Activated CD8-positive, alpha-beta memory T cell treated with anti-CD3 and anti-CD28 coated beads for 24 hours (primary cell): ENCODE measurements around the gene NT5C3A.
"Not testable (repeated sequence)": the region's sequence is repeated elsewhere in the genome, so short reads cannot be mapped to it uniquely, and the experiment has no call there.

Experiments used
- DNase-seq: peaks from one replicate; pipeline ENCODE4 v3.0.0-alpha.2; 2020

The NT5C3A gene

DNA sequence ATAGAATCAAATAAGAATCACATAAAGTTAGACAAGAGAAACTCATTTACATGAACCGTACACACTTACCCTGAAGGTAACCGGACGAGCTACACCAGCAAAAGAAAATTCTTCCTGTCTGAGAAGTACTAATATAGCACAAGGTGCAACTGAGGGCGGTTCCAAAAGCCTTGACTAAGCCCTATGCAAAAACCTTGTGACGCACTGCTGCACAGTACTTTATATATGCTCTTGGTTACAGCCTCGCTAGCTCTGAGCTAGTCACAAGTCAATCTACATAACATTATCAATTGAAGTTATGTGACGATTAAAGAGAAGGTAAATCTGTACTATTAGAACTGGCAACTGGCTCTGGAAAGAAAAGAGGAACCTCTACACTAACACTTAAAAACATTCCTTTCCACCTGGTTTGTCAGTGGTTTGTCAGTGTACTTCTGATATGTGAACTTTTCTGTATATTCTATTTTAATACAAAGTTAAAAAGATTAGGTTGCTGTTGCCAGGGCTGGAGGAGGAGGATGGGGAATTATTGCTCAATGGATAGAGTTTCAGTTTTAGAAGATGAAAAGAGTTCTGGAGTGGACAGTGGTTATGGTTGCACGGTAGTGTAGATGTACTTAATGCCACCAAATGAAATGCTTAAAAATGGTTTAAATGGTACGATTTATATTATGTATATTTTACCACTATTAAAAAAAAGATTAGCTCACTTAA, 21.6 kb downstream of the NT5C3A start:
- DNase-seq: no peak

DNA sequence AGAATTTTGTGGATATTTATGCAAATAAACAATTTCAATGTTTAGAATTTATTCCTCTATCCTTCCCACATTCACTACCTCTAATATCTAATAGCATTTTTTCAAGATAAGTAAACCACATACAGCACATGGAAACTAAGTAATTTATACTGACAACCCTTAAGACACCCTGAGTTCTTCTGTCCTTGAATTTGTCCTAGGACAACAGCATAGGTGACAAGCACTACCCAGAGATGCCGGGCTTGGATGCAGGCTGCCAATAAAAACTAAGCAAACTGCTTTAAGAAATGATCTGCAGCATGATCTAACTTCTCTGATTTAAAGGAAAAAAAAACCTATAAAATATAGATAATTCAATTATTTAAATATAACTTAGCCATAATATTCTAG, 22.7 kb downstream of the NT5C3A start:
- no peak for DNase-seq

DNA sequence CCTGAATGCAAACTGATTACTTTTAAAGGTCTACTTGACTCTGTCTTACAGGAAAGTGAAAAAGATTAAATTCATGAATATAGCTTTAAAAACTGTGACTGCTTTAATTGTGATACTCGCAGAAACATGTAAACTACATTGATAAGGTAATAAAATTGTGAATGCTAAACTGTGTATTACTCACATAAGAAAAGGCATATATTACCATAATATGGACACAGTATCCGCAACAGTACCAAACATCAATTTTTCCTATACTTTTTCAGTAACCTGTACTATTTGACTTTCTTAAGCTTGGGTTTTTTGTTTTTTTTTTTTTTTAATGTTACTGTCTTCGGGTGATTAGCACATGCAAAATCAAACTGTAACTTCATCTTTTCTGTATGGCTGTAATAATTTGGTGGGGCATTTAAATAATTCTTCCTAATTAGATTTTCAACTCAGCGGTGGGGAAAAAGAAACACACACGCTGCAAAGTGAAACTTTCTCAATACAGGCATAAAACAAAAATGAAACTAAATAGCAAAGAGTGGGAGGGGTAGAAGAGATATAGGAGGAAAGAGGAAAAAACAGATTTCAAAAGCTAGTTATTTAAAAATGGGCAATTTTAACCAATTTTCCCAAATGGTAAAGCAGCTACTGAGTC, 23.2 kb downstream of the NT5C3A start:
- no peak for DNase-seq

DNA sequence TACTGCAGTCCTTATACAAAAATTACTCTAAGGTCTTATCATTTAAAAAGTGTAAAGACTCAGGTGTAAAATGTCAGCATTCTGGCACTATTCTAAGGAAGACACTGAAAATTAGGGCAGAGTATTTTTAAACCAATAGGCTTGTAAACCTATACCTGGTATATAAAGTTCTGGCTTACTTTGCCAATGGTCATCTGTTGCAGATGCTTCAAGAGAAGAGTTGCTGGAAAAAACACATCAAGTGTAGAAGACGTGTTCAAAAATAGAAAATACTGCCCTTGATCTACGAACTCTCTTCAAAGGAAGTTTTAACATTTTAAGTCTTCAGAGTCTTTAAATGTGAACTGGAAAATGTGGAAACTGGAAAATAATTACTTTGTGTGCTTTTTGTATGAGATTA, 23.9 kb downstream of the NT5C3A start:
- DNase-seq: no peak

DNA sequence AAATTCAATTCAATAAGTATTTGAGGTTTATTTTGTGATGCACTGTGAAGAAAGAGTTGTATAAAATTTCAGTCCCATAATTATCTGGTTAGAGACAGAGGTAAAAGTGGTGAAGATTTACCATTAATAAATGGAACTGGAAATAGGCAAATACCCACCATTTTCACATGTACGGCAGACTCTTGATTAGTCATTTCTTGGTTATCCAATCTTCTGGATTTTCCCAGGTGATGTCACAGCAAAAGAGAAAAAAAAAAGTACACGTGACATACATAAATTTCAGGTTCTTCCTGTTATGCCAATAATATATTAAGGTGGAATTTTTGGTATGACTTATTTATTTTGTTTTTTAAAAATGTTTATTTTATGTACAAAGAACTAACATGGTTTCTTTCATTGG, 26.8 kb downstream of the NT5C3A start:
- DNase-seq: no peak

- DNase-seq: no peak
These were observed 38.3 kb downstream of the NT5C3A start for GRCh38 chr7:33024189-33024757.

DNA sequence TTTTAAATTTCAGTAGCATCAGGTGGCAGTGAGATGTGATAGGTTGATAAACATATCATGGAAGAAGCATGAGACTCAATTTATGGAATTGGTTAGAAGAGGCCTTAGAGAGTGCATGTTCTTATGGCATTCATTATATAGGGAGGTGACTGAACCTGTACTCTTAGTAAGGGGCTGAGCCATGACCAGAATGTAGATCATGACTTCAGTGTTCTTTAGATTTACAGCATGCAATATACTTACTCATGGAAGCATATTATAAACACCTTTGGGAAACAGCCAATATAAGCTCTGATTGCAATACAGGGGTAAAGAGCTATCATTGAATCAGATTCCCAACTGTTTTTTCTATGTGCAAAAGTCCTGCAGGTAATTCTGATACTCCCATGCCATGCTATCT, 50.2 kb downstream of the NT5C3A start:
- DNase-seq: no peak

GRCh38 chr7:33009734-33010133, 52.8 kb downstream of the NT5C3A start:
- DNase-seq: no peak

GRCh38 chr7:33005690-33006089, 56.9 kb downstream of the NT5C3A start:
- DNase-seq: not testable (repeated sequence)

DNA sequence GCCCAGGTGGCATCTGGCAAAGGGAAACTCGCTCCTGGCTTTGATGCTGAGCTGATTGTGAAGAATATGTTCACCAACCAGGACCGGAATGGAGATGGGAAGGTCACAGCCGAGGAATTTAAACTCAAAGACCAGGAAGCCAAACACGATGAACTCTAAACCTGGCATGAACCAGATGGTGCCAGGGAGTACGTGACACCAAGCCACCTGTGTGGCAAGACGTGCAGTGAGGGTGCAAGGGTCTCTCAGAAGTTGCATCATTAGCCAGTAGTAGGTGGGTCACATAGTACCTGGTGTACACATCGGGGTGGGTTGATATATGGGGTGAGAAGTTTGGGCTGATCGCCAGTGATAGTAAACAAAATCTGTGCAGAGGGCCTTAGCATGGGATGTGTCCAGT, 57.4 kb downstream of the NT5C3A start:
- DNase-seq: not testable (repeated sequence)

DNA sequence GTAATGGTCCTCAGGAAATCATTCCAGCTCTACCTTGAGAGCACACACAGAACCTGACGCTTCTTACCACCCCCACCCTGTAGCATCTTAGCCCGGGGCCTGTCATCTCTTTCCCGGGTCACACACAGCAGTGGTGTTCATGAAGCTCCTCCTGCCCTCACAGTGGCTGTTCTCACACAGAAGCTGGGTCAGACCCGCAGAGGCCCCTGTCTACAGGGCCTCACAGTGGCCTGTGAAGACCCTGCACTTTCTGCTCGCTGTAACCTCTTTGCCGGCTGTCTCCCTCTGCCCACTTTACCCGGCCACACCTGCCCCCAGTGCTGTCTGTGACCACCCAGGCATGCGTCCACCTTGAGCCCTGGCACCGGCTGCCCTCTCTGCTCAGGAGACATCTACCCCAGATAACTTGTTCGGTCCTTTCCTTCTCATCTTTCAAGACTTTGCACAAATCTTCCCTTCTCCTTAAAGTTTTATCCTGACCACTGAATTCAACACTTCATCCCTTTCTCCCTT, 58.4 kb downstream of the NT5C3A start:
- DNase-seq: not testable (repeated sequence)

DNA sequence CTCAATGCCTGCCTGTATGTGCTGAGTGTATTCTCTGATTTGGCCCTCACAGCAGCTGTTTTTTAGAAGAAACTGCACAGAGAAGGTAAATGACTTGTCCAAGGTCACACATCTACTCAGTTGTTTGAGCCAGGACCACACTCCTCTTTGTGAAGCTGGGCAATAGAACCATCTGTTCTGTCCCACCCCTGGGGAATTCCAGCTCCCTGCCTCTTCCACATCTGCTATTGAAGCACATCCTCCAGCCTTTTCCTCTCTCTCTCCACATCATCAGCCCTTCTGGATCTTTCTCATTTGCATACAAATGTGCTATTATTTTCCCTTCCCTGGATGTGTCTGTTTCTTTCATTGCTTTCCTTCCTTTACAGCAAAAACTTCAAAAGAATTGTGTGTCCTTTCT, 59.5 kb downstream of the NT5C3A start:
- DNase-seq: not testable (repeated sequence)

GRCh38 chr7:32999380-32999779, 63.2 kb downstream of the NT5C3A start:
- DNase-seq: not testable (repeated sequence)

DNA sequence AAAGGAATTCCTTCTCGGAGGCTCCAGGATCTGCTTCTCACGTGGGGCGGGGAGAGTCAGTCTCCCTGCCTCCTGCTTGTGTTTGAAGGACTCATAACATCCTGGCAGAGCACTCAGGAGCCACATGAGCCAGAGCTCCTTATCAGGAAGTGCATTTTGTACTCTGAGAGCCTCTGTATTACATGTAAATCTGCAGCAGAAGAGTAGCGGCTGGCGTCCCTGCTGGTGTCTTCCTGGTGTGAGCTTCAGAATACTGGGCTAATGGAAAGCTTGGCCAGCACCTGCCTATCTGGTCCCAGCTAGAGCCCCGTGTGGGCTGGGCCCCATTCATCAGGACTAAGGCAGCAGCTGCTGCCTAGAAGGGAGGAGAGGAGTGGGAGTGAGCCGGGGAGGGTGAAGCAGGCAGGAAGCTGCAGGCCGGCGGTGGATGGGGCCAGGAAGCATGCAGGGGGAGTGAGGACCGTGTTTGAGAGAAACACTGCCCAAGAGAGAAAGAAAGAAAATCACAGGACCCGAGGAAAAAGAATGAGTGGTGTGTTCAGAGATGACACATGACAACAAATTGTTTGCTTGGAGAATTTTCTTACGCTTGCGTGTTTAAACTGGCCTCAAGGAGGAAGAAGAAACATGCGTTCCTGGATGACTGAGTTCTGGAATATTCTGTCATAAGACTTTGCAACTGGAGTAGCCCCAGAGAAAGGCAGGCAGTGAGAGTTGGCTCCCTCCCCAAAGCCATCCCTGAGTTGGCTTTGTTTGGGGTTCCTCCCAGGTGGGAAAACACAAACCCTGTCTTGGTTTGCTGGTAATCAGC, 64.0 kb downstream of the NT5C3A start:
- DNase-seq: not testable (repeated sequence)

- not testable (repeated sequence) for DNase-seq
These were observed 64.6 kb downstream of the NT5C3A start for GRCh38 chr7:32997956-32998355.

GRCh38 chr7:32992750-32993149, 69.8 kb downstream of the NT5C3A start:
- DNase-seq: not testable (repeated sequence)

- not testable (repeated sequence) for DNase-seq
These were observed 70.4 kb downstream of the NT5C3A start for GRCh38 chr7:32991975-32992700.

- DNase-seq: not testable (repeated sequence)
These were observed 71.4 kb downstream of the NT5C3A start for GRCh38 chr7:32991068-32991585.

GRCh38 chr7:32988148-32988547, 74.4 kb downstream of the NT5C3A start:
- not testable (repeated sequence) for DNase-seq

- not testable (repeated sequence) for DNase-seq
These were observed 82.7 kb downstream of the NT5C3A start for GRCh38 chr7:32979902-32980301.

DNA sequence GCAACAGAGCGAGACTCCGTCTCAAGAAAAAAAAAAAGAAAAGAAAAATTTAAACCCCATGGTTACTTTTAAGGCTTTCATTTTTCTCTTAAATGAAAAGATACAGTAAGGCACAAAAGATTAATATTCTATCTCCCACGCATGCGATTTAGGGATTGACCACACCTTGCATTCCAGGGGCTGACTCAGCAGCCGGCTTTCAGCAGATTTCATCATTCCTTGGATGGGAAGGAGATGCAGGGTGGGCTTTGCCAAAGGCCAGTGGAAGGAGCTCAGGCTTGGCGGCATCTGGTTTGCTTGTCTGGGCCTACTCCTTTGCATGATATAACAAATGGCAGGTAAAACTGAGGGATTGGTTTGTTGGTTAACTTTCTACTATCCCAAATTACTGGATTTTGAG, 83.3 kb downstream of the NT5C3A start:
- not testable (repeated sequence) for DNase-seq

DNA sequence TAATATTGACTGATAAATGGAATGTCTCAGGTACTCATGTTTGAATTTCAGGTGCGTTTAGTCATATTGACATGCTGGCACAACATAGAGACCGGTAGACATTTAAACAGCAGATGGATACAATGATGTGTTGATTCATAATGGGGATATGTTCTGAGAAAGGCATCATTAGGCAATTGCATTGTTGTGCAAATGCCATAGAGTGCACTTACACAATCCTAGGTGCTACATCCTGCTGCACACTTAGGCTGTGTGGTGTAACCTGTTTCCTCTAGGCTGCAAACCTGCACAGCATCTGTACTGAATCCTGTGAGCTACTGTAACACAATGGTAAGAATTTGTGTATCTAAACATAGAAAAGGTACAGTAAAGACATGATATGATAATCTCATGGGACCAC, 85.4 kb downstream of the NT5C3A start:
- DNase-seq: not testable (repeated sequence)
